Gastrocnemius medialis (tissue), 4 donors: ENCODE results near the gene EIF2B2. TPM values are rescaled to one million over a fixed set of nuclear protein-coding genes. Genes with fewer than 3 reads are reported as not detected.

ENCODE experiments used
- ATAC-seq, 2 donors: fragments of 150-250 bp; one replicate each; pipeline ENCODE4 v1.9.1; 2016
- DNase-seq, 2 donors: peaks; one replicate each; pipeline ENCODE4 v3.0.0-alpha.2; 2019
- H3K27ac ChIP-seq, 4 donors: fragments of 200-600 bp; sonication (generic); 1 replicate in 1 of 4; 2 replicates in 3 of 4; pipeline ENCODE4 v1.5.1; 2016 to 2018; ENCODE audit warnings: mild to moderate bottlenecking in 2 of 4, moderate library complexity in 1 of 4
- H3K27me3 ChIP-seq, 3 donors: fragments of 200-600 bp; sonication (generic) in 2 of 3; 1 replicate in 1 of 3; 2 replicates in 2 of 3; pipeline versions ENCODE4 v1.5.1 to v1.6.0; 2016 to 2019; ENCODE audit warnings: mild to moderate bottlenecking in 1 of 3, moderate library complexity in 1 of 3
- H3K36me3 ChIP-seq, 2 donors: fragments of 200-600 bp; sonication (generic) in 1 of 2; one replicate each; pipeline ENCODE4 v1.5.1; 2017 to 2018
- H3K4me1 ChIP-seq, 2 donors: fragments of 200-600 bp; sonication (generic) in 1 of 2; one replicate each; pipeline ENCODE4 v1.5.1; 2016 to 2017; ENCODE audit warnings: mild to moderate bottlenecking in 2 of 2
- H3K4me3 ChIP-seq, 4 donors: fragments of 200-600 bp; sonication (generic) in 3 of 4; 1 replicate in 1 of 4; 2 replicates in 3 of 4; pipeline ENCODE4 v1.5.1; 2016 to 2019; ENCODE audit warnings: mild to moderate bottlenecking in 2 of 4
- H3K9me3 ChIP-seq, 3 donors: fragments of 200-600 bp; sonication (generic) in 2 of 3; 1 replicate in 1 of 3; 2 replicates in 2 of 3; pipeline ENCODE4 v1.5.1; 2016 to 2019
- POLR2A ChIP-seq, 2 donors: fragments of 450-650 bp; IDR thresholded peaks; one replicate each; pipeline ENCODE4 v1.6.1; 2017; ENCODE audit warnings: antibody characterized with exemption in 2 of 2, mild to moderate bottlenecking in 2 of 2, moderate library complexity in 2 of 2
- in situ Hi-C, 4 donors: fragments of 200-750 bp; cut with MboI; loops; one replicate each; pipeline versions ENCODE4 v1.15.0 to v1.8.0; 2017; ENCODE audit warnings: low sequenced_read_pairs in 4 of 4
- intact Hi-C: fragments of 100-400 bp; cut with DNase I; formaldehyde crosslinking; loops from one replicate; pipeline ENCODE4 v1.15.1; 2023; ENCODE audit warnings: low total_unique reads
- total RNA-seq, 4 donors: library from RNA; depleted of rRNA; stranded (reverse); fragments of >200 nt; gene quantifications; one replicate each; pipeline versions ENCODE4 v1.1.0 to v1.2.3, GENCODE V29; 2016
- TF ChIP-seq, protein P1 (sequence below), 5 experiments: fragments of 450-650 bp in 3 of 5; fragments of 200-600 bp in 2 of 5; sonication (generic) in 2 of 5; IDR thresholded peaks in 4 of 5; conservative IDR thresholded peaks in 1 of 5; 1 replicate in 4 of 5; 2 replicates in 1 of 5; pipeline ENCODE4 v1.5.1; 2016 to 2019; ENCODE audit warnings: antibody characterized with exemption in 5 of 5, mild to moderate bottlenecking in 3 of 5, moderate library complexity in 3 of 5

Gene EIF2B2
- total RNA-seq, 4 donors from 2014 or later = 42.7 to 79.0 (median 69.9) TPM

- DNase-seq = no peak
- Histone ChIP-seq H3K4me3 (no peak overlapping the region), H3K36me3 (peaks cover 0 to 25% of the 10 kb centered on the region in 2 donors), H3K9me3 (no peaks in the 10 kb centered on the region), H3K4me1 (peaks cover 11 to 27% of the 10 kb centered on the region in 2 donors), H3K27me3 (no peaks in the 10 kb centered on the region), H3K27ac (no peak overlapping the region)
- no peak for ATAC-seq
- in situ Hi-C loops = no loop called here
- intact Hi-C loops = no loop called here
- TF ChIP-seq, protein P1, sequence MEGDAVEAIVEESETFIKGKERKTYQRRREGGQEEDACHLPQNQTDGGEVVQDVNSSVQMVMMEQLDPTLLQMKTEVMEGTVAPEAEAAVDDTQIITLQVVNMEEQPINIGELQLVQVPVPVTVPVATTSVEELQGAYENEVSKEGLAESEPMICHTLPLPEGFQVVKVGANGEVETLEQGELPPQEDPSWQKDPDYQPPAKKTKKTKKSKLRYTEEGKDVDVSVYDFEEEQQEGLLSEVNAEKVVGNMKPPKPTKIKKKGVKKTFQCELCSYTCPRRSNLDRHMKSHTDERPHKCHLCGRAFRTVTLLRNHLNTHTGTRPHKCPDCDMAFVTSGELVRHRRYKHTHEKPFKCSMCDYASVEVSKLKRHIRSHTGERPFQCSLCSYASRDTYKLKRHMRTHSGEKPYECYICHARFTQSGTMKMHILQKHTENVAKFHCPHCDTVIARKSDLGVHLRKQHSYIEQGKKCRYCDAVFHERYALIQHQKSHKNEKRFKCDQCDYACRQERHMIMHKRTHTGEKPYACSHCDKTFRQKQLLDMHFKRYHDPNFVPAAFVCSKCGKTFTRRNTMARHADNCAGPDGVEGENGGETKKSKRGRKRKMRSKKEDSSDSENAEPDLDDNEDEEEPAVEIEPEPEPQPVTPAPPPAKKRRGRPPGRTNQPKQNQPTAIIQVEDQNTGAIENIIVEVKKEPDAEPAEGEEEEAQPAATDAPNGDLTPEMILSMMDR (IDR thresholded peaks at IDR 0.05 in 4 of 5, conservative IDR thresholded peaks at IDR 0.05 in 1 of 5) = no peak
- TF ChIP-seq POLR2A (IDR thresholded peaks at IDR 0.05) = no peak
These were observed 39.3 kb downstream of the EIF2B2 start for GRCh38 chr14:75042035-75042434.

- H3K27ac ChIP-seq = no peak overlapping the region
- no peaks in the 10 kb centered on the region for H3K9me3 ChIP-seq
- intact Hi-C loops (no loop called here), in situ Hi-C loops (no loop called here)
- no peaks in the 10 kb centered on the region for H3K27me3 ChIP-seq
- H3K36me3 ChIP-seq = peaks cover 0 to 14% of the 10 kb centered on the region in 2 donors
- H3K4me3 ChIP-seq = no peak overlapping the region
- ATAC-seq (peak in 1 of 2 donors; percentile 30), DNase-seq (no peak)
- no peak for TF ChIP-seq POLR2A (IDR thresholded peaks at IDR 0.05)
- TF ChIP-seq, protein P1 (IDR thresholded peaks at IDR 0.05 in 4 of 5, conservative IDR thresholded peaks at IDR 0.05 in 1 of 5) = no peak
- H3K4me1 ChIP-seq = peaks cover 16 to 39% of the 10 kb centered on the region in 2 donors
These were observed 41.6 kb downstream of the EIF2B2 start for GRCh38 chr14:75044322-75044721.

GRCh38 chr14:75044752-75045151 is 42.0 kb downstream of the EIF2B2 start:
- DNase-seq = no peak
- H3K9me3 ChIP-seq = no peaks in the 10 kb centered on the region
- no peak for TF ChIP-seq POLR2A (IDR thresholded peaks at IDR 0.05)
- TF ChIP-seq, protein P1 (IDR thresholded peaks at IDR 0.05 in 4 of 5, conservative IDR thresholded peaks at IDR 0.05 in 1 of 5) = no peak
- no peak overlapping the region for H3K4me3 ChIP-seq
- H3K4me1 ChIP-seq = peaks cover 21 to 43% of the 10 kb centered on the region in 2 donors
- peaks cover 0 to 14% of the 10 kb centered on the region in 2 donors for H3K36me3 ChIP-seq
- in situ Hi-C loops (no loop called here), intact Hi-C loops (loop anchor here (5.0 kb wide), 1 partner anchor 43 kb away; no protein-coding TSS in a partner anchor)
- ATAC-seq = no peak
- H3K27me3 ChIP-seq = no peaks in the 10 kb centered on the region
- H3K27ac ChIP-seq = no peak overlapping the region

GRCh38 chr14:75046275-75046674 is 43.6 kb downstream of the EIF2B2 start:
- Histone ChIP-seq H3K27me3 (no peaks in the 10 kb centered on the region), H3K36me3 (peaks cover 0 to 13% of the 10 kb centered on the region in 2 donors), H3K9me3 (no peaks in the 10 kb centered on the region), H3K4me3 (no peak overlapping the region), H3K4me1 (peaks cover 32 to 55% of the 10 kb centered on the region in 2 donors), H3K27ac (no peak overlapping the region)
- intact Hi-C loops (loop anchor here (5.0 kb wide), 1 partner anchor 41 kb away; no protein-coding TSS in a partner anchor), in situ Hi-C loops (no loop called here)
- no peak for DNase-seq
- no peak for ATAC-seq
- TF ChIP-seq POLR2A (IDR thresholded peaks at IDR 0.05) = no peak
- TF ChIP-seq, protein P1 (IDR thresholded peaks at IDR 0.05 in 4 of 5, conservative IDR thresholded peaks at IDR 0.05 in 1 of 5) = no peak

GRCh38 chr14:75046899-75047298 is 44.2 kb downstream of the EIF2B2 start:
- H3K27ac ChIP-seq = no peak overlapping the region
- no peaks in the 10 kb centered on the region for H3K27me3 ChIP-seq
- peaks cover 32 to 55% of the 10 kb centered on the region in 2 donors for H3K4me1 ChIP-seq
- intact Hi-C loops = loop anchor here (5.0 kb wide), 1 partner anchor 40 kb away; no protein-coding TSS in a partner anchor
- TF ChIP-seq, protein P1 (IDR thresholded peaks at IDR 0.05 in 4 of 5, conservative IDR thresholded peaks at IDR 0.05 in 1 of 5) = no peak
- TF ChIP-seq POLR2A (IDR thresholded peaks at IDR 0.05) = no peak
- no peaks in the 10 kb centered on the region for H3K9me3 ChIP-seq
- no peak overlapping the region for H3K4me3 ChIP-seq
- peaks cover 0 to 7% of the 10 kb centered on the region in 2 donors for H3K36me3 ChIP-seq
- in situ Hi-C loops = no loop called here
- ATAC-seq = no peak
- DNase-seq = no peak
